ENCODE data around the gene CD164L2. TPM values are rescaled to one million over a fixed set of nuclear protein-coding genes. Genes with fewer than 3 reads are reported as not detected.

Gene CD164L2
- total RNA-seq, 1 donor from 2014 or later: not detected

GRCh38 chr1:27349784-27350662, 33.1 kb downstream of the CD164L2 start:
- no peak for DNase-seq (ENCODE audit: low spot score)

- DNase-seq (ENCODE audit: low spot score): no peak
Observed at GRCh38 chr1:27348861-27349783, 34.0 kb downstream of the CD164L2 start.

- DNase-seq (ENCODE audit: low spot score): no peak
Observed at GRCh38 chr1:27346991-27347624, 36.0 kb downstream of the CD164L2 start.

GRCh38 chr1:27346357-27346756, 36.8 kb downstream of the CD164L2 start:
- no peak for DNase-seq (ENCODE audit: low spot score)

GRCh38 chr1:27345272-27345671, 37.9 kb downstream of the CD164L2 start:
- DNase-seq (ENCODE audit: low spot score): no peak

GRCh38 chr1:27343639-27344025, 39.5 kb downstream of the CD164L2 start:
- no peak for DNase-seq (ENCODE audit: low spot score)

GRCh38 chr1:27342778-27343638, 40.1 kb downstream of the CD164L2 start:
- no peak for DNase-seq (ENCODE audit: low spot score)

GRCh38 chr1:27342391-27342777, 40.7 kb downstream of the CD164L2 start:
- no peak for DNase-seq (ENCODE audit: low spot score)

- no peak for DNase-seq (ENCODE audit: low spot score)
Observed at GRCh38 chr1:27341525-27342252, 41.4 kb downstream of the CD164L2 start, which contains the start of gene SYTL1. Gene SYTL1 (plus strand): TSS chr1:27342022. CDS start chr1:27345335, 3,313 bp downstream.

- no peak for DNase-seq (ENCODE audit: low spot score)
Observed at GRCh38 chr1:27339213-27339612, 43.9 kb downstream of the CD164L2 start.

- no peak for DNase-seq (ENCODE audit: low spot score)
Observed at GRCh38 chr1:27338751-27339150, 44.4 kb downstream of the CD164L2 start.

- no peak for DNase-seq (ENCODE audit: low spot score)
Observed at GRCh38 chr1:27336756-27337155, 46.4 kb downstream of the CD164L2 start.

GRCh38 chr1:27335506-27336422, 47.4 kb downstream of the CD164L2 start:
- no peak for DNase-seq (ENCODE audit: low spot score)

GRCh38 chr1:27333717-27334279, 49.3 kb downstream of the CD164L2 start:
- DNase-seq (ENCODE audit: low spot score): no peak

- DNase-seq (ENCODE audit: low spot score): no peak
Observed at GRCh38 chr1:27332536-27333281, 50.4 kb downstream of the CD164L2 start.

GRCh38 chr1:27331922-27332321, 51.2 kb downstream of the CD164L2 start:
- no peak for DNase-seq (ENCODE audit: low spot score)

- DNase-seq (ENCODE audit: low spot score): no peak
Observed at GRCh38 chr1:27331426-27331825, 51.7 kb downstream of the CD164L2 start.

- DNase-seq (ENCODE audit: low spot score): no peak
Observed at GRCh38 chr1:27330786-27331185, 52.3 kb downstream of the CD164L2 start.
